ENCODE data around the gene MAP2K4. TPM values are rescaled to one million over a fixed set of nuclear protein-coding genes. Genes with fewer than 3 reads are reported as not detected.

Gene MAP2K4
- total and polyA plus RNA-seq, 2 of the 8 experiments (the other 6 are each of a cell fraction or from before 2014, with no cell fraction given) = 14.2 to 37.3 TPM

DNA sequence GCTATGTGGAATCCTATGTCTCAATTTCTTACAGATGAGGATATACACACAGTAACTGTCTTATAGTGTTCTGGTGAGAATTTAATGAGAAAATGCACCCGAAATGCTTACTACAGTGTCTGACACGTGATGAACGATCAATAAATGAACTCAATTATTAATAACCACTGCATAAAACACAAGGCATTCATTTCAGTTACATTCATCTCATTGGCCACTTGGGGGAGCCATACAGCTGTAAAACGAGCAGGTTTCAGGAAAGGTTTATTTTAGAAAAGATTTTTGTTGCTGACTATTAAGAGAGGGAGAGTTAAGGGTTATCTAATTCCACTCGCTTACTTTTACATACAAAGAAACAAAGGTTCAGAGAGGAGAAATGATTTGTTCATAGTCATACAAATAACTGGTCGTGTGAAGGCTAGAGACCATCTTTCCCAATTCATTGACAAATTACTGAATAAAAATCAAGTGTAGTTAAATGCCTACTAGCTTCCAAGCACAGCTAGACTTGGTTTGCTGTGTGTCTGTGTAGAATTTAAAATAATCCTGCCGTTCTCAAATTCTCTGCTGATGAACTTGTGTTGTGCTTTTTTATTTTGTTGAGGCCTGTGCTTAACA lies 160.1 kb downstream of the MAP2K4 start:
- Histone ChIP-seq H4K8ac (ENCODE audit: extremely low read depth, insufficient read depth, low read length) (no peak overlapping the region), H3K4me3 (ENCODE audit: extremely low read depth in 1 of 4, insufficient read depth in 2 of 4, low read depth in 3 of 4, low read length in 4 of 4) (no peak overlapping the region), H3K79me1 (ENCODE audit: low read depth, low read length) (no peaks in the 10 kb centered on the region), H2BK5ac (ENCODE audit: low read depth, low read length) (no peak overlapping the region), H3K27ac (ENCODE audit: low read depth, low read length) (no peak overlapping the region), H3K9me3 (ENCODE audit: insufficient read depth in 2 of 2, low read depth in 1 of 2, low read length in 1 of 2) (no peaks in the 10 kb centered on the region), H3K4me2 (ENCODE audit: insufficient read depth in 1 of 2, low read depth in 2 of 2, low read length in 2 of 2) (no peak overlapping the region), H2AFZ (ENCODE audit: low read length) (0 out of 2 replicates have a peak overlapping the region, but pooled peaks have one; percentile 41), H3K79me2 (ENCODE audit: control insufficient read depth in 1 of 2, insufficient read depth in 2 of 2, low read length in 2 of 2) (no peaks in the 10 kb centered on the region), H3K9ac (replicated peaks in 1 of 4; ENCODE audit: extremely low read depth in 1 of 4, low read depth in 3 of 4, low read length in 3 of 4) (no peak overlapping the region), H3K23ac (ENCODE audit: insufficient read length) (no peak overlapping the region), H2AK5ac (ENCODE audit: low read depth, low read length) (no peak overlapping the region), H3K4ac (replicated peaks; ENCODE audit: insufficient read length, low read depth, low read length) (no peak overlapping the region), H2BK15ac (ENCODE audit: low read length) (no peak overlapping the region), H2BK12ac (ENCODE audit: low read depth, low read length) (no peak overlapping the region), H3K56ac (replicated peaks; ENCODE audit: insufficient read length, low read depth, low read length) (no peak overlapping the region), H3K23me2 (ENCODE audit: low read depth, low read length) (no peaks in the 10 kb centered on the region), H4K20me1 (replicated peaks in 1 of 2; ENCODE audit: control insufficient read depth in 1 of 2, insufficient read depth in 2 of 2, low read length in 2 of 2) (no peaks in the 10 kb centered on the region), H3K14ac (ENCODE audit: insufficient read length) (no peak overlapping the region), H3K4me1 (replicated peaks in 1 of 4; ENCODE audit: control insufficient read depth in 3 of 4, insufficient read depth in 4 of 4, low read length in 3 of 4) (no peaks in the 10 kb centered on the region; a peak in 1 of 7 replicates), H4K91ac (replicated peaks; ENCODE audit: insufficient read length, low read length) (no peak overlapping the region), H2BK20ac (ENCODE audit: low read length) (no peak overlapping the region), H2BK120ac (replicated peaks; ENCODE audit: low read depth, low read length) (no peak overlapping the region), H3K18ac (ENCODE audit: extremely low read depth, low read length) (no peak overlapping the region), H4K5ac (ENCODE audit: insufficient read length, low read depth, low read length) (no peak overlapping the region), H3K36me3 (ENCODE audit: control insufficient read depth in 2 of 4, insufficient read depth in 4 of 4, low read length in 3 of 4) (no peaks in the 10 kb centered on the region), H3K27me3 (replicated peaks in 1 of 4; ENCODE audit: control insufficient read depth in 3 of 4, extremely low read depth in 1 of 4, insufficient read depth in 3 of 4, low read length in 3 of 4) (no peaks in the 10 kb centered on the region)
- ChIA-PET CTCF (ENCODE audit: partially characterized antibody) (interaction anchor here (0.6 to 4.8 kb wide), 22 partner anchors 10 to 1443 kb away, joined by 3 to 33 read pairs (median 3); partner anchors contain the start of gene MYOCD), POLR2A (ENCODE audit: partially characterized antibody) (no interaction called here)
- no peak for DNase-seq (ENCODE audit: low read depth in 1 of 2, low spot score in 2 of 2)
- TF ChIP-seq, protein P1, sequence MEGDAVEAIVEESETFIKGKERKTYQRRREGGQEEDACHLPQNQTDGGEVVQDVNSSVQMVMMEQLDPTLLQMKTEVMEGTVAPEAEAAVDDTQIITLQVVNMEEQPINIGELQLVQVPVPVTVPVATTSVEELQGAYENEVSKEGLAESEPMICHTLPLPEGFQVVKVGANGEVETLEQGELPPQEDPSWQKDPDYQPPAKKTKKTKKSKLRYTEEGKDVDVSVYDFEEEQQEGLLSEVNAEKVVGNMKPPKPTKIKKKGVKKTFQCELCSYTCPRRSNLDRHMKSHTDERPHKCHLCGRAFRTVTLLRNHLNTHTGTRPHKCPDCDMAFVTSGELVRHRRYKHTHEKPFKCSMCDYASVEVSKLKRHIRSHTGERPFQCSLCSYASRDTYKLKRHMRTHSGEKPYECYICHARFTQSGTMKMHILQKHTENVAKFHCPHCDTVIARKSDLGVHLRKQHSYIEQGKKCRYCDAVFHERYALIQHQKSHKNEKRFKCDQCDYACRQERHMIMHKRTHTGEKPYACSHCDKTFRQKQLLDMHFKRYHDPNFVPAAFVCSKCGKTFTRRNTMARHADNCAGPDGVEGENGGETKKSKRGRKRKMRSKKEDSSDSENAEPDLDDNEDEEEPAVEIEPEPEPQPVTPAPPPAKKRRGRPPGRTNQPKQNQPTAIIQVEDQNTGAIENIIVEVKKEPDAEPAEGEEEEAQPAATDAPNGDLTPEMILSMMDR (IDR thresholded peaks at IDR 0.05; ENCODE audit: control extremely low read depth in 1 of 3, insufficient read depth in 1 of 3, low read depth in 1 of 3, low read length in 3 of 3) = peak in 2 of 3 experiments; percentile 58 to 70; a peak in 2 of 4 replicates
- peak; percentile 84 to 88 for TF ChIP-seq RAD21 (IDR thresholded peaks at IDR 0.05 in 1 of 2, conservative IDR thresholded peaks at IDR 0.05 in 1 of 2; ENCODE audit: low read depth in 2 of 2, low read length in 2 of 2)
- no peak for TF ChIP-seq POLR2A (IDR thresholded peaks at IDR 0.05; ENCODE audit: control extremely low read depth in 1 of 2, low read depth in 2 of 2, low read length in 2 of 2)
- FAIRE-seq = no peak
- WGBS, 2 experiments (ENCODE audit: extremely low coverage in 1 of 2, insufficient coverage in 1 of 2, insufficient read length in 1 of 2, insufficient replicate concordance in 2 of 2, low coverage in 1 of 2, low lambda C conversion rate in 2 of 2, missing lambda C conversion rate in 1 of 2) = 22% methylated on average over 7 of the region's 7 CpGs; no CpG with 5 or more reads in 1 of the 2 experiments
